GM18861 (cell line): ENCODE measurements around the gene PRKAA1.
"Not testable (repeated sequence)": the region's sequence is repeated elsewhere in the genome, so short reads cannot be mapped to it uniquely, and the experiment has no call there.

Experiments
- ATAC-seq: cut with Tn5 transposase; IDR thresholded peaks from one replicate; pipeline ENCODE4 v1.9.1; 2021; ENCODE audit not compliant: unreplicated experiment

PRKAA1 gene

GRCh38 chr5:40734986-40735385, 63.2 kb downstream of the PRKAA1 start:
- ATAC-seq = no peak

- ATAC-seq = no peak
Measured at GRCh38 chr5:40733879-40734563, 64.2 kb downstream of the PRKAA1 start.

DNA sequence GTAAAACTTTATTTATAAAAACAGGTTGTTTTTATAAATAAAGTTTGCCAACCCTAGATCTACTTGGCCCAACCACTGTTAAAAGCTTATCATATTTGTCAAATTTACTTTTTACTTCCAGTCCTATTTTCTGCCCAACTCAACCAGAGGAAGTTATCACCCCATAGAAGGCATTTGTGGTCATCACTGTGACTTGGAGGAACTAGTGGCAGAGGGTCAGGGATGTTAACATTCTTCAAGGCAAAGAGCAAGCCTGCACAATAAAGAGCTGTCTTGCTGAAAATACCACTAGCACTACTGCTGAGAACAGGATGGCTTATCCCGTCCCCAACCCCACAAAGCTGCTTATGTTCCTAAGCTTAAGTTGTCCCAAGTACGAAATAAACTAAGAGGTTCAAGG, 64.7 kb downstream of the PRKAA1 start:
- ATAC-seq = no peak

DNA sequence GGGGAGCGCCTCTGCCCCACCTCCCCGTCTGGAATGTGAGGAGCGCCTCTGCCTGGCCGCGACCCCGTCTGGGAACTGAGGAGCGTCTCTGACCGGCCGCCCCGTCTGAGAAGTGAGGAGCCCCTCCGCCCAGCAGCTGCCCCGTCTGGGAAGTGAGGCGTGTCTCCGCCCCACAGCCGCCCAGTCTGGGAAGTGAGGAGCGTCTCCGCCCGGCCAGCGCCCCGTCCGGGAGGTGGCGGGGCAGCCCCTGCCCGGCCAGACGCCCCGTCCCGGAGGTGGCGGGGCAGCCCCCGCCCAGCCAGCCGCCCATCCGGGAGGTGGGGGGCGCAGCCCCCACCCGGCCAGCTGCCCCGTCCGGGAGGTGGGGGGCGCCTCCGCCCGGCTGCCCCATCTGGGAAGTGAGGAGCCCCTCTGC, 75.7 kb downstream of the PRKAA1 start:
- not testable (repeated sequence) for ATAC-seq

- no peak for ATAC-seq
Measured at GRCh38 chr5:40720069-40720468, 78.1 kb downstream of the PRKAA1 start.

DNA sequence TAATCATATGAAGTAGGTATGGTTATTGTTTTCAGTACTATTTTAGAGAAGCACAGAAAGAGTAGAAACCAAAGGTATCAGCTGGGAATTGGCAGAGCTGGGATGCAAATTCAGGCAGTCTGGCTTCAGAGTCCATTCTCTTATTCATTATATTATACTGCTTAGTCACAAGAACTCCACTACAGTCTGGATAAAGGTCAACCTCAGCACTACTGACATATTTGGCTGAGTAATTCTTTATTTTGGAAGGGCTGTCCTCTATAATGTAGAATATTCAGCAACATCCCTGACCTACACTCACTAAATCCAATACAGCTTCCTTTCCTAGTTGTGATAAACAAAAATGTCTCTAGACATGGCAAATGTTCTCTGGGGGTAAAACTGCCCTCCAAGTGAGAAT, 80.9 kb downstream of the PRKAA1 start:
- ATAC-seq = no peak

GRCh38 chr5:40716590-40716989, 81.6 kb downstream of the PRKAA1 start:
- no peak for ATAC-seq

DNA sequence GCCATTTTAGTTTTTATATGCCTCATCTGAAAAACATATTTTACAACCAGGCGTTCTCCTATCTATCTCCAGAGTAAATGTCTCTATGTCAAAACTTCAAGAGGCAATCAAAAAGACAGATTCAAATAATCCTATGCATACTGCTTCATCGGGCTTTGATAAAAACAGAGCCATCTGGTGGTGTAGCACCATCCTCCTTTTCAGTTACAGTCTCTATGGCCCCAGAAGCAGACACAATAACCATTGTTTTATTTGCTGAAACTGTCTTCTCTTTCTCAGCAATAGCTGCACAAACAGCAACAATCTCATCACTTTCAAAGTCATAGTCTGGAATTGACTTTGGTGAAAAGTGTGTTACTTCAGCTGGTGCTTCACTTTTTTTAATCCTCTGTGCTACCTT, 82.2 kb downstream of the PRKAA1 start:
- no peak for ATAC-seq

- ATAC-seq = no peak
Measured at GRCh38 chr5:40714001-40714400, 84.2 kb downstream of the PRKAA1 start.

GRCh38 chr5:40710575-40710974, 87.6 kb downstream of the PRKAA1 start:
- ATAC-seq = not testable (repeated sequence)
